NB4 (cell line): ENCODE data around the gene FXR2.

Experiments
- POLR2A ChIP-seq: IDR thresholded peaks from 2 replicates; pipeline ENCODE4 v1.6.1; 2011; ENCODE audit warnings: mild to moderate bottlenecking; ENCODE audit not compliant: insufficient read length; ENCODE audit errors: extremely low read depth
- TF ChIP-seq, protein P1 (sequence below): IDR thresholded peaks from 2 replicates; pipeline ENCODE4 v1.6.1; 2011; ENCODE audit warnings: low read depth, low read length

DNA sequence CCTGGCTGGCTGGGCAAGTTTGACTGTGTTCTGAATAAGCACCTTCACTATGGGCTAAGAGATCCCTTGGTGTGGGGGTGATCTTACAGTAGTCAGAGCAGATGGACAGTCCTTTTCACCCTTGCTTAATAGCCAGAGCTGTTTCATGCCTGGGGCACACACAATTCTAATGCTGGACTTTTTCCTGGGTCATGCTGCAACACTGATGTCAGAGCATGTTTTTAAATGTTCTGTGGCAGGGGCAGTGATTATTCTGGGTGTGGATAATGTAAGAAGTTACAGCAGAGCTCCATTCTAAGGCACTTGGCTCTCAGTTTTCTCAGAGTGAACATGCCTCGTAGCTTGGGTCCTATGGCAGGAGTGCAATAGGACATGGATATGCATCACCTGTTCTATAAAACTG is 39.2 kb downstream of the FXR2 start:
- no peak for TF ChIP-seq POLR2A
- TF ChIP-seq, protein P1, sequence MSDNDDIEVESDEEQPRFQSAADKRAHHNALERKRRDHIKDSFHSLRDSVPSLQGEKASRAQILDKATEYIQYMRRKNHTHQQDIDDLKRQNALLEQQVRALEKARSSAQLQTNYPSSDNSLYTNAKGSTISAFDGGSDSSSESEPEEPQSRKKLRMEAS = no peak
